LNCAP (cell line): ENCODE results near the gene BBC3.

Source experiments
- CTCF ChIP-seq: fragments of 450-650 bp; IDR thresholded peaks from 2 replicates; pipeline ENCODE4 v1.5.1; 2017; ENCODE audit warnings: mild to moderate bottlenecking

Gene BBC3

GRCh38 chr19:47240556-47240955, 9.6 kb upstream of the BBC3 start:
- TF ChIP-seq CTCF, result no peak

- TF ChIP-seq CTCF, result no peak
These were observed 8.8 kb upstream of the BBC3 start for GRCh38 chr19:47239610-47240296.

DNA sequence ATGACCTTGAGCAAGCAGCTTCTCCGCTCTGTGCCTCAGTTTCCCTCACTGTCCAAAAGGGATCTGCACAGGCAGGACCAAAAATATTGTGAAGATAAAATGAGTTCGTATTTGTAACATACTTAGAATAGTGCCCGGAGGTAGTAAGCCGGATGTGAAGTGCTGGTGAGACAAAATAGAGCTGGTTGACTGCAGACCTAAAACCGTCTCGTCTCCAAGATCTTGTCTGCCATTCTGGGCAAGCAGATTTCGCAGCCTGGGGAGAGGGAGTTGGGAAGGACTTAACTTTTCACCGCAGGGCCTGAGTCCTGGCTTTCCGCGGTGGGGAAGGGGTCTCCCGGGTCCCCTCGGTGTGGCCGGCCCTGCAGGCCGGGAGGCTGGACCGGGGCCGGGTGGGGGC, 8.2 kb upstream of the BBC3 start:
- TF ChIP-seq CTCF, result no peak

DNA sequence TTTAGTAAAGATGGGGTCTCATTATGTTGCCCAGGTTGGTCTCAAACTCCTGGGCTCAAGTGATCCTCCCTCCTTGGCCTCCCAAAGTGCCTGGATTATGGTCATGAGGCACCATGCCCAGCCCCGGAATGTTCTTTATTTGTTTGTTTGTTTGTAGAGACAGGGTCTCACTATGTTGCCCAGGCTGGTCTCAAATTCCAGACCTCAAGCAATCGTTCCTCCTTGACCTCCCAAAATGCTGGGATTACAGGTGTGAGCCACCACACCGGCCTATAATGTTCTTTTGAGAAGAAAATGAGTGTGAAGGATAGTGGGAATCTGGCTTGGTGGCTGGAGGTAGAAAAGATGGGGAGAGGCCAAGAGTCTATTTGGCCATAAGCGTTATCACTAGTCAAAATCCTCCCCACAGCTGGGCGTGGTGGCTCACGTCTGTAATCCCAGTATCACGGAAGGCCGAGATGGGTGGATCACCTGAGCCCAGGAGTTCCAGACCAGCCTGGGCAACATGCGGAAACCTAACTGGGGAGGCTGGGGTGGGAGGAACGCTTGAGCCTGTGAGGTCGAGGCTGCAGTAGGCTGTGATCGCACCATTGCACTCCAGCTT, 5.2 kb upstream of the BBC3 start:
- TF ChIP-seq CTCF, result no peak

- no peak for TF ChIP-seq CTCF
These were observed 1.6 kb upstream of the BBC3 start for GRCh38 chr19:47232422-47233211.

DNA sequence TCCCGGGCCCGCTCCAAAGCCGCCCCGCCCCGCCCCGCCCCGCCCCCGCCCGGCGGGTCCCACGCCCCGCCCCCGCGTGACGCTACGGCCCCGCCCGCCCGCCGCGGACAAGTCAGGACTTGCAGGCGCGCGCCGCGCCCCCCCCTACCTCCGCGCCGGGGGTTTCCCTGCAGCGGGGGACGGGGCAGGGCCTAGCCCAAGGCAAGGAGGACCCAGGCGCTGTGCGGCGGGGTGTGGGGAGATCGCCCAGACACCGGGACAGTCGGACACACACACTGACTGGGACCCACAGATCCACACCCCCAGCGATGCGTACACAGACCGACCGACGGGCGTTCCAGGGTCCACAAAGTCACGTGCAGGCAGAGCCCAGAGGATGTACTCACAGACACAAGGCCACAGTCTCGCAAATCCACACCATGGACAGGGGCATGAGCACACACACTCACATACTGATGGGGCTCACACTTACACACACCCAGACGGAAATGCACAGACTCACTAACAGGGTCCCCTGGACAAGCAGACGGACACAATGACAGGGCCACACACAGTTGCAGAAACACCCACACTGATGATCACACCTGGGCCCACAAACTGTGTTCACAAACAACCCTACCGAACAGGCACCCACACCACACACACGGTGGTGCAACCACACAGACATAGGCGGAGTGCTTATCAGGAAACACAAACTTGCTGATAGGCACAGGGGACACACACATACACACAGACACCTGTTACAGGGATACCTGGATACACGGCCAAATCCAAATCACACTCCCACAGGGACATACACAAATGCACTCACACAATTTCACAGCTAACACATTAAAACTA, 436 bp upstream of the BBC3 start:
- no peak for TF ChIP-seq CTCF
